ENCODE results near the gene CARD6. TPM values are rescaled to one million over a fixed set of nuclear protein-coding genes. Genes with fewer than 3 reads are reported as not detected.
A peak's percentile ranks its signal among the peaks of the same experiment; 100 is the strongest.

The CARD6 gene
- total and polyA plus RNA-seq, 2 of the 13 experiments (the other 11 are each of a cell fraction or from before 2014, with no cell fraction given), result 0.33 to 1.4 TPM

- ChIA-PET CTCF (ENCODE audit: low intra/inter-chr PET ratio, low total read pairs) (no interaction called here), POLR2A (interaction anchor here (0.7 to 2.2 kb wide), 5 partner anchors 9 to 43 kb away, joined by 3 to 6 read pairs (median 4); partner anchors contain the start of genes PRKAA1 and RPL37)
- Histone ChIP-seq H3K79me2 (ENCODE audit: insufficient read depth, low read length) (no peaks in the 10 kb centered on the region), H3K9ac (ENCODE audit: insufficient read depth, low read depth, low read length) (no peak overlapping the region), H3K27ac (ENCODE audit: extremely low read length, insufficient read depth, low read length) (no peak overlapping the region), H3K4me1 (ENCODE audit: insufficient read depth, low read length) (peaks cover 19% of the 10 kb centered on the region), H3K36me3 (replicated peaks in 1 of 2; ENCODE audit: control insufficient read depth in 1 of 2, insufficient read depth in 2 of 2, low read length in 2 of 2) (peaks cover 13 to 47% of the 10 kb centered on the region in 2 experiments), H2AFZ (ENCODE audit: low read length) (no peak overlapping the region), H3K4me2 (ENCODE audit: low read depth, low read length) (no peak overlapping the region), H3K27me3 (ENCODE audit: control insufficient read depth in 1 of 2, insufficient read depth in 2 of 2, low read length in 2 of 2) (no peaks in the 10 kb centered on the region), H3K9me3 (ENCODE audit: low read length) (no peaks in the 10 kb centered on the region), H3K4me3 (replicated peaks in 1 of 3; ENCODE audit: insufficient read depth in 1 of 3, low read depth in 2 of 3, low read length in 3 of 3) (no peak overlapping the region), H4K20me1 (ENCODE audit: insufficient read depth, low read length) (peaks cover 40% of the 10 kb centered on the region)
- no peak for FAIRE-seq
- TF ChIP-seq RBFOX2 (IDR thresholded peaks at IDR 0.05; ENCODE audit: low read depth, low read length) (peak; percentile 48), SAFB2 (CRISPR knock-in tag; IDR thresholded peaks at IDR 0.05; ENCODE audit: borderline replicate concordance, low read depth) (no peak), SSRP1 (CRISPR knock-in tag; IDR thresholded peaks at IDR 0.05) (0 out of 2 replicates have a peak, but pooled peaks have one; percentile 16), YEATS4 (CRISPR knock-in tag; IDR thresholded peaks at IDR 0.05; ENCODE audit: borderline replicate concordance) (no peak), ZNF766 (CRISPR knock-in tag; IDR thresholded peaks at IDR 0.05; ENCODE audit: borderline replicate concordance) (no peak), RAD21 (CRISPR knock-in tag; IDR thresholded peaks at IDR 0.05) (0 out of 2 replicates have a peak, but pooled peaks have one; percentile 9), POLR2G (IDR thresholded peaks at IDR 0.05; ENCODE audit: low read depth, low read length) (peak; percentile 54; the same call in 1 of the 2 replicates), ZNF441 (CRISPR knock-in tag; IDR thresholded peaks at IDR 0.05; ENCODE audit: borderline replicate concordance) (no peak), ZFP36L2 (CRISPR knock-in tag; IDR thresholded peaks at IDR 0.05) (no peak), POLR2A (IDR thresholded peaks at IDR 0.05; ENCODE audit: insufficient read depth in 1 of 2, low read depth in 2 of 2, low read length in 2 of 2) (0 out of 4 replicates have a peak, but pooled peaks of 1 of the 2 experiments have one; percentile 1)
- TF ChIP-seq, protein P1, sequence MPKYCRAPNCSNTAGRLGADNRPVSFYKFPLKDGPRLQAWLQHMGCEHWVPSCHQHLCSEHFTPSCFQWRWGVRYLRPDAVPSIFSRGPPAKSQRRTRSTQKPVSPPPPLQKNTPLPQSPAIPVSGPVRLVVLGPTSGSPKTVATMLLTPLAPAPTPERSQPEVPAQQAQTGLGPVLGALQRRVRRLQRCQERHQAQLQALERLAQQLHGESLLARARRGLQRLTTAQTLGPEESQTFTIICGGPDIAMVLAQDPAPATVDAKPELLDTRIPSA (CRISPR knock-in tag; IDR thresholded peaks at IDR 0.05; ENCODE audit: borderline replicate concordance), result no peak
- in situ Hi-C loops (cut with HindIII; ENCODE audit: extremely low pct_ligation_motif_present, low pct_unique_long_range_greater_than_20kb) (no loop called here), intact Hi-C loops (cut with micrococcal nuclease; ENCODE audit: unreplicated experiment) (no loop called here)
- no TSS peak for BruUV-seq (replicated peaks)
- ATAC-seq, result no peak
- DNase-seq (ENCODE audit: low spot score), result no peak
- 96% methylated on average over 5 of the region's 5 CpGs for WGBS (ENCODE audit: low lambda C conversion rate)
Observed at GRCh38 chr5:40826489-40827187, 14.5 kb upstream of the CARD6 start.
